Measurements from ENCODE around the gene MEF2A.
"Not testable (repeated sequence)": the region's sequence is repeated elsewhere in the genome, so short reads cannot be mapped to it uniquely, and the experiment has no call there.

Gene MEF2A

DNA sequence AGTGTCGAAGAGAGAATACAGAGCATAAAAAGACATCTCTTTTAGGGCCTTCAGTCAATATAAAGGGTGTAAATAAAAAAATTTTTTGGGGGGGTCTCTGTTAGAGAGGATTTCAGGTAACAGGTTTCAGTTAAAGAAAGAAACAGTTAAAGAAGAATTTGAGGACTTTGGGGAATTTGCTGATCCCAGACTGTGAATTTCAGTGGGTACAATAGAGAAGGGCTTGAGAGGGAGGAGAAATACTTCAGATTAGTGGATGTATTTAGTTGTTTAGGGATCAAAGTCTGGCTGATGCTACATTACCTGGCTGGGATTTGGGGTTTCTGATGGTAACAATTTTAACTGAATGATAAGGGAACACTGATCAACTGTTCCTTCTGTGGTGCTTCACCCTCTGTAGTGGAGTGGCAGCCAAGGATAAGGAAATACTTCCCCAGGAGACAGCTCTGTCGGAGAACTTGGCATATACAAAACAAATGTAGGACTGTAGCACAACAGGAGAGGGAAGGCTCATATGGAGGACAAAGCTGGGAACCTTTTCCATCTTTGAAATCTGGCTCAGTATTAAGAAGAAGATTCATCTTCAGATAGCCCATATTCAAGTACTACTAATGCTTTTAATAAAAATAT lies 79.2 kb downstream of the MEF2A start:
- no peak for DNase-seq (ENCODE audit: low read depth in 3 of 3, low spot score in 1 of 3)

DNA sequence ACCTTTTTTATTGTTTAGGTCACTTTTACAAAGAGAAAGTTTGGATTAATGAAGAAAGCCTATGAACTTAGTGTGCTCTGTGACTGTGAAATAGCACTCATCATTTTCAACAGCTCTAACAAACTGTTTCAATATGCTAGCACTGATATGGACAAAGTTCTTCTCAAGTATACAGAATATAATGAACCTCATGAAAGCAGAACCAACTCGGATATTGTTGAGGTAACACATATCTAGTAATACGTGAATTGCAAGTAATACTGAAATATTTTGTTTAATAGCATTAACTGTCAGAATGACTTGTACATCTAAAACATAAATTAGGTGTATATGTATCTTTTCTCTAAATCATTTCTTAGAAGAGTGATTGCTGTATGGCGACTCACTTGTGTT lies 79.8 kb downstream of the MEF2A start:
- no peak for DNase-seq (ENCODE audit: low read depth in 3 of 3, low spot score in 1 of 3)

DNA sequence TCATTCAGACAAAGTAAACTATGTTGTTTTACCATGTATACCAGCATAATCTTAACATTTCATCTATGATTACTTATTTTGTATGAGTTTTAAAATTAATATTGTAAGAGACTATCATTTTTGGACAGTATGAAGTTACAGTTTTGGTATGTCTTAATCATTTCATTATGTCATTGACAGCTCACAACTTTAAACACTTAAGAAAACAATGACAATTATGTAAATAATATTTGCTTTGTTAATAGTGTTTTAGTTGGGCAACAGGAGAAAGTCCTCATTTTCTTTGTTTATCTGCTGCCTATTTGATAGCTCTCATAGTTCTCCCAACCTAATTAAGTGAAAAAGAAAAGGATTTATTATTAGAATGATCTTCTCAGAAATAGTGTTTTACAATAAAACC lies 80.2 kb downstream of the MEF2A start:
- DNase-seq (ENCODE audit: low read depth in 3 of 3, low spot score in 1 of 3), result no peak

DNA sequence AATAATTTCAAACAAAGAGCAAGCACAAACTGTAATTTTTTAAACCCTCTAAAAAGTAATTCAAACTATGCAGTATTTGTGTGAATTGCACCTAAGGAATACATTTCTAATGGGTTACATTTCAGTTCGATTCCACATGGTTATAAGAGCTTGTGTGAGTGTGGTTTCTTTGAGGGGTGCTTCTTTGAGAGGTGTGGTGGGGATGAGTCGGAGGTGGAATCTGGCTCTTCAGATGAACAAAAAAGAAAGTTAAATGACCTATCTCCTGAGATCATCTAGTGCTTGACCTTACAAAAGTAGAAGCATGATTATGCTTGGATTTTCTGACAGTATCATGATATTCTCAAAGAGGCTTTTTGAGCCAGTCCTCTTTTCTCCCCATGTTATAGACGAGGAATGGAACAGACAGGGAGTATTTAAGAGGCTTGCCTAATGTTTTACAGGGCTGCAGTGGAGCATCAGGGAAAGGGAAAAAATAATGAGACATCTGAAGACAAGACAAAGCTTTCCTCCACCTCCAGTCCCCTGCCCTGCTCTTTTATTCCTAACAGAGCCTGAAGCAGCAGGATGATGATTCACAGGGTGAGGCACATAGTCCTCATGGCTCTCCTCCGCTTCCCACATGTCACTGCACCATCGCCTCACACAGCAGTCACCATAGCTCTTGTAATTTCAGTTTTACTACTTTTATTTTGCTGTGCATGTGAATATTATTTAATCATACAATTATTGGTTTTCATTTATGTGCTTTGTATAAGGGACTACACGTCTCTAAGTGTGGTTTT lies 85.4 kb downstream of the MEF2A start:
- no peak for DNase-seq (ENCODE audit: low read depth in 3 of 3, low spot score in 1 of 3)

DNA sequence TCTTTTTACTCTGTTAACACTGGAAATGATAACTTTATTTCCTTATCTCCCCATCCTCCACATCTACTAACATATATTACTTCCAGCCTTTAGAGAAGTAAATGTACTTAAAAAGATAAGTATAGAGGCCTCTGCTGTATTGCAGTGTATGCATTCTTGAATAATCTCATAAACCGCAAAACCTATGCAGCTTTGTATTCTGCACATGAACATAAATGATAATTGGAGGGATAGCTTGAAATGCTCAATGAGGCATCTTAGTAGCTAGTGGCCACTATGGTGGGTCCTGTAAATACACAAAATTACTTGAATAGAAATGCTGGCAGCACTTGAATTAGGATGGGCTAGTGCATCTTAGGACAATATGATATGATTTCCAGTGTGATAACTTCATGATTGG lies 90.4 kb downstream of the MEF2A start:
- no peak for DNase-seq (ENCODE audit: low read depth in 3 of 3, low spot score in 1 of 3)

DNA sequence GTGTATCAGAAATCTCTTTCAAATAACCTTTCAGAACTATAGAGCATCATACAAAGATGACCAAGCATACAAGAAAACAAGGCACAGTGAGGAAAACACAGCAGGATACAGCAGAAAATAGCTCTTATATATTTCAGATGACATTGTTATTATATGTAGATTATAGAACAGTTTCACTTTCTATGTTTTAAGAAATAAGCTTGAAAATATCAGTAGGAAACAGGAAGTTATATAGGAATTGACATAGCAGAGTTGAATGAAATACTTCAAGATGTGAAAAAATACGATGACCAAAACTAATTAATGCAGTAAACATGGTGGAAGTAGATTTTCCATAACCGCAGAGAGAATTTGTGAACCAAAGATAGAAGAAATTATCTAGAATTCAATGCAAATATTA lies 92.2 kb downstream of the MEF2A start:
- no peak for DNase-seq (ENCODE audit: low read depth in 3 of 3, low spot score in 1 of 3)

DNA sequence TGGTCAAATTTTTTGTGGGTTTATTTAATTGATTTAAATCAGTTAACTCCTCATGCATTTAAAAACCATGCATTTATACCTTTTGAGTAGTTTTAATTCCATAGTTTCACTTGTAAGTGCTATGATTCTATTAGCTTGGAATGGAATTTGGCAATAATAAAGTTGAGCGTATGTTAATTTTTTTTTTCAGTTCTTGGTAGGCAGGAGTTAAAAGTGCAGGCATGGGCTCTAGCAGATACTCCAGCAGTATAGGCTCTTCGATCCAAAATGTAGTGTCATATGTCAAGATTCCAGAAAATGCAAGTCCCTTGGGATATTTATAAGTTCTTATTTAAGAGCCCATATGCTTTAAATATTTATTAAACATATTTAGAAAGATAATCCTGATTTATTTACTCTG lies 97.1 kb downstream of the MEF2A start:
- no peak for DNase-seq (ENCODE audit: low read depth in 3 of 3, low spot score in 1 of 3)

DNA sequence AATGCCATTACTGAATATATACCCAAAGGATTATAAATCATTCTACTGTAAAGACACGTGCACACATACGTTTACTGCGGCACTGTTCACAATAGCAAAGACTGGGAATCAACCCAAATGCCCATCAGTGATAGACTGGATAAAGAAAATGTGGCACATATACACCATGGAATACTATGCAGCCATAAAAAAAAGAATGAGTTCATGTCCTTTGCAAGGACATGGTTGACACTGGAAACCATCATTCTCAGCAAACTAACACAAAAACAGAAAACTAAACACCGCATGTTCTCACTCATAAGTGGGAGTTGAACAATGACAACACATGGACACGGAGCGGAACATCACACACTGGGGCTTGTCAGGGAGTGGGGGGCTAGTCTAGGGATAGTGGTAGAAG lies 100.3 kb downstream of the MEF2A start:
- not testable (repeated sequence) for DNase-seq (ENCODE audit: low read depth in 3 of 3, low spot score in 1 of 3)

DNA sequence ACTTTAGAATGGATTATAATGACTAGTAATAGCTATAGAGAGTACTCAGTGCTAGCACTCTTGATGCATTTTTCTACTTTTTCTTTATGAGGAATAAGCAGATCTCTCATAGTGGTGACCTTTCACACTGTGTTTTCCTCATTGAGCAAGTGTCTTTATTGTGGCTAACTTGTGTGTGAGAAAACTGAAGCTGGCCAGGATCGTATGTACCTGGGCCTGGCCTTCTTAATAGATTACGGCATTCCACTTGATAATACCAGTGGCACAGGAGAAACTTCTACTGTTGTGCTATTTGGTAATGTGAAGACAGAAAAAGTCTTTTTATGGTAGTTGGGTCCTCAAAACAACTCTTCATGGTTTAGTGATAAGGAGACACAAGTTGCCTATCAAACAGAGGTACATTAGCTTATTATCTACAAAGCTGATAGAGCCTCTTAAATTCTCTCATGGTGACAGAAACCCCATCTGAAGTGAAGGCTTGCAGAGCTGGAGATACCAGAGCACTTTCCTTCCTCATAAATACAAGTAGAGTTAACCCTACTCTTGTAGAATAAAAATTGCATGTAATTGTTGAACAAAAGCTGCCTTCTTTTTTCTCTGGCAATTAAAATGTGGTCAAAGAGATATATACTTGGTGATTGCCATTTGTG lies 102.9 kb downstream of the MEF2A start:
- no peak for DNase-seq (ENCODE audit: low read depth in 3 of 3, low spot score in 1 of 3)

DNA sequence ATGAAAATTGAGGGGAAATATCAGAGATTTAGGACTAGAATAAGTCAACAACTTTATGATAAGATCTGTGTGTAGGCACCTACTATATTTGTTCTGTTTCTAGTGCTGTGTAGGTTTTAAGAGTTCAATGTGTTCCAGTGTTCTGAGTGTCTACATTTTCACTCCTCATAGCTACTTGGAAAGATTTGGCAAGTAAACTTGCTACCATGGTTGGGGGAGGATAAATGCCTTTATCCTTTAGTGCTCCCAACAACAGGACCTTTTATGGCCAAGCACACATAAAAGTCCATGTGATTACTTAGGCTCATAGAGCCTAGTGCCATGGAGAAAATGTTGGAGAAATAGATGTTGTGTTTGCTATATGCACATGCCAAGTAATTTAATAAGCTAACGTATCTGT lies 103.5 kb downstream of the MEF2A start:
- DNase-seq (ENCODE audit: low read depth in 3 of 3, low spot score in 1 of 3), result no peak

DNA sequence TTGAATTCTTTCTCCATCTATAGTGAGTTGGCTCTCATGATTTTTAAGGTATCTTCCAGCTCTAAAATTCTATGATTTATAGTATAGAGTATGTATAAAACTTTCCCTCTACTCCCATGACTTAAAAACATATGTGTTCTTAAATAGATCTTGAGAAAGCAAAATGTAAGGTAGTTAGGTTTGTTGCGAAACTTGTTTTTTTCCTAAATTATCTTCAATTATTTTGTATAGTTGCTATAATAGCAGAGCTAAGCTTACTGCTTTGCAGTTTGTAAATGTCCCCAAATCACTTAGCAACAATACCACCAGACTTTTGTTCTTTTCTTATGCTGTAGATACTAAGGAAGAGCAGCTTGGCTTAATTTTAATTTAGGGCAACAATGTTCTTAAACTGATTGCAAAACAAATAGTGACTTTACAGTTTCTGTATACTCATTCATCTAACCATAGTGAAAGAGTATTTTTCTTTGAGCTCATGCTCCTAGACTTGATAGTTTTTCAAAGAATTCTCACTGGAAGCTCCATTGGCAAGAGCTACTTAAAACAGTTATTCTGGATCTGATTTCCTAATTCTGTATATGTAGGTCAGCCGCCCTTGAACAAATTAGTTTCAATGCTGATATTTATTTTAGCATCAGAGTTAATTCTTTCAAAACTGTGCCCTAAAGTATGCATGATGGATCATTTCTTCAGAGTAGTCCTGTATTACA lies 106.3 kb downstream of the MEF2A start:
- no peak for DNase-seq (ENCODE audit: low read depth in 3 of 3, low spot score in 1 of 3)

DNA sequence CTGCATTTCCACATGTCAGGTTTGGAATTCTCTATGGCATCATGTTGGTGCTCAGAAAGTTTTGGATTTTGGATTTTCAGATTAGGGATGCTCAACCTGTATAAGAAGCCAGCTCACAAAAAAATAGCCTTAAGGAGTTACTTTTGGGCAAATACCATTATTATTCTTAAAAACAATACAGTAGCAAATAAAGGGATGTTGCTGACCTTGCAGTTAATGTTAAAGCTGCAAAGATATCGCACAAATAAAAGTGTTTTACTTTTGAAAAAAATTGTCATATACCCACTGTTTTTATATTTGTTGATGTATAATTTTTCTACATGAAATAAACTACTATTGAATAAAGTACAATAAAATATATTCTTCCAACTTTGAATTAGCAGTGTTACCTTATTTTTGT lies 107.3 kb downstream of the MEF2A start:
- no peak for DNase-seq (ENCODE audit: low read depth in 3 of 3, low spot score in 1 of 3)

DNA sequence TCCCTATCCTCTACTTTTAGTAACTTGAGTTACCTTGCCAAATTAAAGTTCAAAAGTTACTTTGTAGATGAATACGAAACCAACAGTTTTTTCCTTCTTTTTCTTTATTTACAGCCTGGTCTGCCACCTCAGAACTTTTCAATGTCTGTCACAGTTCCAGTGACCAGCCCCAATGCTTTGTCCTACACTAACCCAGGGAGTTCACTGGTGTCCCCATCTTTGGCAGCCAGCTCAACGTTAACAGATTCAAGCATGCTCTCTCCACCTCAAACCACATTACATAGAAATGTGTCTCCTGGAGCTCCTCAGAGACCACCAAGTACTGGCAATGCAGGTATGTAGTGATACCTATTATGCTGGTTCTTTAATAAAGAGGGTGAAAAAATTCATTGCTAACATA lies 108.5 kb downstream of the MEF2A start:
- DNase-seq (ENCODE audit: low read depth in 3 of 3, low spot score in 1 of 3), result no peak

DNA sequence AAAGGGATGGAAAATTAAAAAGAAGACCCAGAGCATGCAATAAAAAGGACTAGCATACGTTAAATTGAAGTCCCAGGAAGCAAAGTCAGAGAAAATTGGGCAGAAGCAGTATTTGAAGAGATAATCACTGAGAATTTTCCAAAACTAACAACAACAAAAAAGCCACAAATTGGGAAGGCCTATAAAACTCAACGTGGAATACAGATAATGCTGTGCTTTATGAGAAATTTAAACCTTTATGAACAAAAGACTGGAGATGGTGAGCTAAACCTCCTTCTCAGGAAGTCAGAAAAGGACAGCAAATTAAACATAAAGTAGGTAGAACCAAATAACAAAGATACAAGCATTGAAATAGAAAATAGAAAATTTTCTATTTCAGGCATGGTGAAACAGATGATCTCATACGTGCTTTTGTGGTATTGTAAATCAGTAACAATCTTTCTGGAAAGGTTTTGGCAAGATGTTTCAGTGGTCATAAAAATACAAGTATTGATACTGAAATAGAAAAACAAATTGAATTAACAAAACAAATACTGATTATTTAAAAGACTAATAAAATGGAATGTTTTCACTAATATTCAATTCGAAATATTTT lies 111.9 kb downstream of the MEF2A start:
- no peak for DNase-seq (ENCODE audit: low read depth in 3 of 3, low spot score in 1 of 3)

DNA sequence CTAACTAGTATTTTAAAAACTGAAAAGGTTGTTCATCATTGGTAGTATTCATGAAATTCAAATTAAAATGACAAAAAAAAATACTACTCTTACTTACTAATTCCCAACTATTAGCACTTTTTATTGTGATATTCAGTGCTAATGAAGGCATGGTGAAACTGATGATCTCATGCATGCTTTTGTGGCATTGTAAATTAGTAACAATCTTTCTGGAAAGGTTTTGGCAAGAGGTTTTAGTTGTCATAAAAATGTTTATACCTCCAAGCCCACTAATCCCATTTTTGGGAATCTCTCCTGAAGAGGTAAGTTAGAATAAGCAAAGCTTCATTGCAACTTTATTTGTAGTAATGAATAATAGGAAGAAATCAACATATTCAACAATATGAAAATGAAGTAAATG lies 114.5 kb downstream of the MEF2A start:
- no peak for DNase-seq (ENCODE audit: low read depth in 3 of 3, low spot score in 1 of 3)

DNA sequence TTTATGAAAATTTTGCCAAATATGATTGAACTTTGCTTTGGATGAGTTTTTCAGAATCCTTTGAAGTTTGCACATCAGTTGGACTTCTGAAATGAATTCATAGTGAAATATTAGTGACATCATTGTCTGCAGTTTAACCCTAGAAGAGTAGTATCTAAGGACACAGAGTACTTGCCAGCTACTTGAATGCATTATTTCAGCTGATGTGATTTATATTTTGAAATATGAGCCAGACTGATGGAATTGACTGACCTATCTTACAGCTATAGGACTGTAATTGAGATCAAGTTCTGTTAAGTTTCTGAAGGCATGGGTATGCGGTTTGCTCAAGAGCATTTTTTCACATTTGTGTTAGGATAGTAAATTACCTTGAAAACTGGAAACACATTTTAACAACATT lies 116.2 kb downstream of the MEF2A start:
- DNase-seq (ENCODE audit: low read depth in 3 of 3, low spot score in 1 of 3), result no peak

DNA sequence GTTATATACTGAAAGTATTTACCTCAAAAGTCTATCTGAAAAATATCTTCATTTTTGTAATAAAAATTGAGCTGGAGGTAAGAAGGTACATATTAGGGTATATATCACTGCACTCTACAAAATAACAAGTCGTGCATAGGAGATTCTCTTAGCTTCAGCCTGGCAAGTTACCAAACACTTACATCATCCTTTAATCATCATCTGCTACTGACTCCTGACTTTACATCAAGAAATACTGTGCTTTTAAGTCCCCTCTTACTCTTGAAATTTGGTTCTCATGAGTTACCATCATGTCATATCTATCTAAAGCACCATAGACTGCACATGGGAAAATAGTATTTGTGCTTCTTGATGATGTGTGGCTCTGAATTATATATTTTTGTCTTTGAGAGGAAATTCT lies 116.7 kb downstream of the MEF2A start:
- no peak for DNase-seq (ENCODE audit: low read depth in 3 of 3, low spot score in 1 of 3)

DNA sequence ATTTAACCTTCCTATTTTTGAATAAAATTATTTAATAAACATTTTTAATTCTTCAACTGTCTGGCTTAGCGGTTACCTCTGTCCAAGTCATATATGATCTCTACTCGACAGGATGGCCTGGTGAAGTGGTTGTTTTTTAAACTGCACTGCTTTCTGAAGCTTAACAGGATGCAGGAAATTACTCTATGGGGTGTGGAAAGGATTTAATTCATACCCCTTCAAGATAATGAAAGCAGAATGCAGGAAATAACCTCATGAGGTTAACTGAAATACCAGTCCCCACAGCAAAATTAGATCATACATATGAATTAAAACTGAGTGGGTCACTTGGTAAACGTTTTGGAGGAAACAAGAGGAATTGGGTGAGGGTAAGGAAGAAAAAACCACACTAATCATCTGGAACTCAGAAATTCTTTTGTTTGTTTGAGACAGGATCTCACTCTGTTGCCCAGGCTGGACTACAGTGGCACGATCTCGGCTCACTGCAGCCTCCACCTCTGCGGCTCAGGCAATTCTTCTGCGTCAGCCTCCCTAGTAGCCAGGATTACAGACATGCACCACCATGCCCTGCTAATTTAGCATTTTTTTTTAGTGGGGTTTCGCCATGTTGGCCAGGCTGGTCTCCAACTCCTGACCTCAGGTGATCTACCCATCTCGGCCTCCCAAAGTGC lies 117.4 kb downstream of the MEF2A start:
- DNase-seq (ENCODE audit: low read depth in 3 of 3, low spot score in 1 of 3), result no peak

DNA sequence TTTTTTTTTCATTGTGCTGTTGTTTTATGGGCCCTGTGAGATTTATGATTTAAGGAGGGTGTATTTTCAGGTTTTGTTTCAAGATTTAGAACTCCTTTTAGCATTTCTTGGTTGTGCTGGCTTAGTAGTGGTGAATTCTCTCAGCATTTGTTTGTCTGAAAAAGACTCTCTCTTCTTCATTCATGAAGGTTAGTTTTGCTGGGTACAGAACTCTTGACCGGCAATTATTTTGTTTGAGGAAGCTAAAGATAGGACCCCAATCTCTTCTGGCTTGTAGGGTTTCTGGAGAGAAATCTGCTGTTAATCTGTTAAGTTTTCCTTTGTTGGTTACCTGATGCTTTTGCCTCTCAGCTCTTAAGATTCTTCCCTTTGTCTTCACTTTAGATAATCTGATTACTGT lies 120.5 kb downstream of the MEF2A start:
- DNase-seq (ENCODE audit: low read depth in 3 of 3, low spot score in 1 of 3), result no peak

DNA sequence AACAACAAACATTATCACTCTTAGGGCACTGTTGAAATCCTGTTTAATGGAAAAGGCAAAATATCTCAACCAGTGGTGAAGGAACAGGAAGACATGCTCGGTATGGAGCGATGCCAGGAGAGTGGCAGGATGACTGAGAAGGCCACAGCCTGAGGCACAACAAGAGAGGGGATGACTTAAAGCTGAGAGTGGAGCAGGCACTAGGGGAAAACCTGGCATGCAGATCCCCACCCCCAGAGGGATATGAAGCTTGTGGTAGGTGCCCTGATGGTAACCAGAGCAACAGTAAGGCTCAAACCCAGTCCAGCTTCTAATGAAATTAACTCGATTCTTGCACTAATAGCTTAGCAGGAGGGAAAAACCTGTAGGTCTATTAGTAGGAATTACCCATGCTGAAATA lies 127.0 kb downstream of the MEF2A start:
- no peak for DNase-seq (ENCODE audit: low read depth in 3 of 3, low spot score in 1 of 3)

DNA sequence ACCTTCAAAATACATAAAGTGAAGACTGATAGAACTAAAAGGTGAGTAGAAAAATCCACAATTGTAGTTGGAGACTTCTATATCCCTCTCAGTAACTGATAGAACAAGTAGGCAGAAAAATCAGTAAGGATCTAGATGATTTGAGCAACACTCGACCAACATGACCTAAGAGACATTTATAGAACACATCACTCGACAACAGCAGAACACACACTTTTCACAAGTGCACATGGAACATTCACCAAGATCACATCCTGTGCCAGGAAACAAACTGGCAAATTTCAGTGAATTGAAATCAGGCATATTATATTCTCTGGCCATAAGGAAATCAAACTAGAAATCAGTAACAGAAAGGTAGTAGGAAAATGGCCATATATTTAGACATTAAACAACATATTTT lies 130.3 kb downstream of the MEF2A start:
- DNase-seq (ENCODE audit: low read depth in 3 of 3, low spot score in 1 of 3), result no peak

All from stimulated activated CD4-positive, alpha-beta T cell treated with anti-CD3 and anti-CD28 coated beads, TNF-alpha, amount 100 ng/mL, for 1 hour (primary cell).